IPS DF 6.9 (cell line): Measurements from ENCODE around the gene IFT88.

Source experiments
- DNase-seq: peaks from one replicate; pipeline ENCODE4 v3.0.0-alpha.2; 2013; ENCODE audit warnings: low read depth, low spot score
- H3K27ac ChIP-seq: one replicate; pipeline ENCODE4 v1.5.1; 2013; ENCODE audit warnings: low read length, control low read depth
- H3K27me3 ChIP-seq: 2 replicates; pipeline ENCODE4 v1.6.1; 2013; ENCODE audit warnings: mild to moderate bottlenecking, low read length; ENCODE audit not compliant: control insufficient read depth, insufficient read depth
- H3K36me3 ChIP-seq: 2 replicates; pipeline ENCODE4 v1.6.1; 2013; ENCODE audit warnings: low read length; ENCODE audit not compliant: control insufficient read depth, insufficient read depth
- H3K4me1 ChIP-seq: 2 replicates; pipeline ENCODE4 v1.6.1; 2013; ENCODE audit warnings: low read length; ENCODE audit not compliant: control insufficient read depth, insufficient read depth
- H3K4me3 ChIP-seq: 2 replicates; pipeline ENCODE4 v1.5.1; 2013; ENCODE audit warnings: mild to moderate bottlenecking, low read length
- H3K9me3 ChIP-seq: 2 replicates; pipeline ENCODE4 v1.6.1; 2013; ENCODE audit warnings: low read length, inconsistent platforms; ENCODE audit not compliant: control insufficient read depth, insufficient read depth
- WGBS: extraction: QIAGEN DNeasy Blood & Tissue Kit; methylation state at CpG from one replicate; pipeline ENCODE4 v1.1.7; 2013; ENCODE audit warnings: mixed read lengths, missing lambda C conversion rate; ENCODE audit not compliant: insufficient read length, insufficient coverage; 5-methylcytosine and 5-hydroxymethylcytosine counted together

The IFT88 gene

DNA sequence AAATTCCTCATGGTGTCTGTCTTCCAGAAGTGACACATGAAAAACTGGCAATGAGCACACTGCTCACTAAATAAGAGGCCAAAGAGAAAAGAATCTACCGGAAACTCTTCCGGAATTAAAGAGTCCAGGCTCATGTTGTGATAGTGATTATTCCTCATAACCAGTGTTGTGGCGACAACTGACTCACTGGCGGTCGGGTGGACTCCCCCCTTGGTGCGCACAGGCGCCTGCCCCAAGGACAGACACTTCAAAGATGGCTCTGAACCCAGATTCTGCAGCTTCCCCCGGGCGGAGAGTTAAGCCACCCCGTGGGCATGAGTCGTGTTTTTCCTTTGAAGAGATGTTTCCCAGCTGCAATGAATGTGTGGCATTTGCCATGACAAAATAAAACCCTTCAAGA lies 146.8 kb downstream of the IFT88 start:
- Histone ChIP-seq H3K27me3 (no peaks in the 10 kb centered on the region), H3K36me3 (no peaks in the 10 kb centered on the region; the same call in 1 of the 2 replicates), H3K27ac (no peak overlapping the region), H3K4me3 (no peak overlapping the region), H3K4me1 (0 out of 2 replicates have a peak, but pooled peaks cover 1% of the 10 kb centered on the region), H3K9me3 (no peaks in the 10 kb centered on the region)
- no peak for DNase-seq
- no CpG with 5 or more reads among the region's 11 CpGs for WGBS

DNA sequence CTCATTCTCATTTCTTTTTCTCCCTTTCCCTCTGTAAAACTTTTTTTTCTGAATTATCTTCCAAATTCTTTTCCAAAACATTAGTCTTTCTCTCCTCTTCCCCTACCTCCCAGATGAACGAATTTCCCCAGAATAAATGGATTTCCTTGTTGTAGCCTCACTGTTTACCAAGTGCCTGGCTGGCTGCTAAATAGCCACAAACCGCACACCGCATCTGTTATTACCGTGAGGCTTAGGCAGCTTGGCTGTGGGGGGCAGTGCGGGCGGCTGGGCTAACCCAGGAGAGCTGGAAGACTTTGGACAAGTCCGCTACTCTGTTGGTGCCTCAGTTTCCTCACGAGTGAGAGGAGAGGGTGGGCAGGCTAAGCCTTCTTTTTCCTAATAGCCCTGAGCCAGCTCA lies 147.2 kb downstream of the IFT88 start:
- Histone ChIP-seq H3K9me3 (no peaks in the 10 kb centered on the region), H3K27ac (no peak overlapping the region), H3K36me3 (no peaks in the 10 kb centered on the region; the same call in 1 of the 2 replicates), H3K27me3 (no peaks in the 10 kb centered on the region), H3K4me1 (0 out of 2 replicates have a peak, but pooled peaks cover 1% of the 10 kb centered on the region), H3K4me3 (no peak overlapping the region)
- DNase-seq = no peak
- no CpG with 5 or more reads among the region's 8 CpGs for WGBS

GRCh38 chr13:20714563-20715329 lies 147.8 kb downstream of the IFT88 start:
- H3K9me3 ChIP-seq = no peaks in the 10 kb centered on the region
- no peak overlapping the region for H3K4me3 ChIP-seq
- H3K4me1 ChIP-seq = 0 out of 2 replicates have a peak, but pooled peaks cover 1% of the 10 kb centered on the region
- no peaks in the 10 kb centered on the region for H3K27me3 ChIP-seq
- no peak overlapping the region for H3K27ac ChIP-seq
- H3K36me3 ChIP-seq = no peaks in the 10 kb centered on the region; the same call in 1 of the 2 replicates
- no CpG with 5 or more reads among the region's 9 CpGs for WGBS
- DNase-seq = no peak

DNA sequence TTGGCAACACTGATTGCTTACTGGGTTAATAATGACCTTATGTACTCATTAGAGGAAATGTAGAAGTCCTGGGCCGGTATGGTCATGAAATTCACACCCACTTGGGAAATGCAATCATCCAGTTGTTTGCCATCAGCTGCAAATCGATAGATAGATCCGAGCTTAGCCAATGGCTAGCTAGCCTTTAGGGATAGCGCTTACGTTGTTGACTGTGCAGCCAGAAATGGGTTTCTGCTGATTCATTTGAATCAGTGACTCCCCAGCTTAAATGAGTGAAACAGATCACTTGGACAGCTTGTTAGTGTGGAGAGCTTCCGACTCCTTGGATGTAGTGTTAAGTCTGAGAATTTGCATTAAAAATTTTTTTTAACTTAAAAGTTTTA lies 148.4 kb downstream of the IFT88 start:
- no peaks in the 10 kb centered on the region for H3K9me3 ChIP-seq
- H3K27me3 ChIP-seq = no peaks in the 10 kb centered on the region; the same call in 1 of the 2 replicates
- DNase-seq = no peak
- H3K4me3 ChIP-seq = no peak overlapping the region
- WGBS = no CpG with 5 or more reads among the region's 6 CpGs
- H3K27ac ChIP-seq = no peak overlapping the region
- 0 out of 2 replicates have a peak, but pooled peaks cover 1% of the 10 kb centered on the region for H3K4me1 ChIP-seq
- no peaks in the 10 kb centered on the region; the same call in 1 of the 2 replicates for H3K36me3 ChIP-seq

DNA sequence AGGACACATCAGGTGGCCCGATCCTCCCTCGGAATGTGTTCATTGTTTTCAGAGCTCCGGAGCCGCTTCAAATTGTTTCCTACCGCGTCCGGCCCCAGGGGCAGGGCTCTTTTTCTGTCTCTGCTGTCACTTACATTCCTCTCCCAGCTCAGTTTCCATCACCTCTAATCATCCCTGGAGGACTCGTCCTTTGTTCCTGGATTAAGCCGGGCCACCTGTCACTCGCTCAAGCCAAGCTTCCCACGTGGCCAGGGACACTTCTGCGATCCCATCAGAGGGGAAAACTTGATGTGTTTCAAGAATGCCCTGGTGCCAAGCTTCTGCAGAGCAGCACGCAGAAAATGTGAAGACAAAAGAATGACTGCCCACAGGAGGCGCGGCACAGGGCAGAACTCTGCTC lies 150.0 kb downstream of the IFT88 start:
- Histone ChIP-seq H3K27ac (no peak overlapping the region), H3K4me1 (no peaks in the 10 kb centered on the region), H3K9me3 (no peaks in the 10 kb centered on the region), H3K36me3 (no peaks in the 10 kb centered on the region; the same call in 1 of the 2 replicates), H3K4me3 (no peak overlapping the region), H3K27me3 (no peaks in the 10 kb centered on the region; the same call in 1 of the 2 replicates)
- no CpG with 5 or more reads among the region's 15 CpGs for WGBS
- DNase-seq = no peak

GRCh38 chr13:20717581-20718542 lies 150.9 kb downstream of the IFT88 start:
- no CpG with 5 or more reads among the region's 44 CpGs for WGBS
- H3K4me3 ChIP-seq = no peak overlapping the region
- H3K4me1 ChIP-seq = no peaks in the 10 kb centered on the region
- no peak overlapping the region for H3K27ac ChIP-seq
- H3K9me3 ChIP-seq = no peaks in the 10 kb centered on the region
- peaks cover 3% of the 10 kb centered on the region; the same call in 1 of the 2 replicates for H3K27me3 ChIP-seq
- H3K36me3 ChIP-seq = no peaks in the 10 kb centered on the region; the same call in 1 of the 2 replicates
- DNase-seq = no peak

DNA sequence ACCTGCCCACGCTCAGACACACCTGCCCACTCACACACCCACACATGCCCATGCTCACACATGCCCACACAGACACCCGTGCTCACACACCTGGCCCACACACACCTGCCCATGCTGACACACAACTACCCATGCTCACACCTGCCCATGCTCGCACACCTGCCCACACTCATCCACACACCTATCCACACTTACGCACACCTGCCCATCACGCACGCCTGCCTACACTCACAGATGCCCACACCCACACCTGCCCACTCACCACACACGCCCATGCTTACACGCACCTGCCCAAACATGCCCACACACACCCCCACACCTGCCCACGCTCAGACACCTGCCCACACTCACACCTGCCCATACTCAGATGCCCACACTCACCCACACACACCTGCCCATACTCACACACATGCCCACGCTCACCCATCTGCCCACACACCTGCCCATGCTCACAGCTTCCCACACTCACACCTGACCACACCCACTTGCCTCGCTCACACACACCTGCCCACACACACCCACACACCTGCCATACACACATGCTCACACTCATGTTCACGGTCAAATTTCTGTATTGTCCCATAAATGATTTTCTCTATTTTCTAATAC lies 152.1 kb downstream of the IFT88 start:
- no peaks in the 10 kb centered on the region for H3K4me1 ChIP-seq
- no peak for DNase-seq
- H3K9me3 ChIP-seq = no peaks in the 10 kb centered on the region
- no peaks in the 10 kb centered on the region; the same call in 1 of the 2 replicates for H3K36me3 ChIP-seq
- peaks cover 3% of the 10 kb centered on the region; the same call in 1 of the 2 replicates for H3K27me3 ChIP-seq
- H3K4me3 ChIP-seq = no peak overlapping the region
- no CpG with 5 or more reads among the region's 12 CpGs for WGBS
- no peak overlapping the region for H3K27ac ChIP-seq

DNA sequence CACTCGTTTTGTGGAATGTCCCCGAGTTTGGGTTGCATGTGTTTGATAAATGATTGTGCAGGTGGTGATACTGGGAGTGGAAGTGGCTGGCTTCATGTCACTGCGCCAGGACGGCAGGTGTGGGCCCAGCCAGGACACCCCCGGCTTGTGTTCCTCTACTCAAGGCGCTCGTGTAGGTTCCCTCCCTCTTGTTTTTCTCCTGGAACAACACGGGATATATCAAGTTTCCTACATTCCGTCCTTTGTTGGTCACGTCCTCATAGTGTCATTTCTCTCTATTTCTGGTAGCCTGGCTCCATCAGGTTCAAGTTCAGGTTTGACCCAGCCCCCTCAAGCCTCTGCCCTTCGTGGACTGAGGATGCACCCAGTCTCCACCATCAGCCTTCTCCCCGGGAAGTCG lies 152.8 kb downstream of the IFT88 start:
- Histone ChIP-seq H3K4me3 (no peak overlapping the region), H3K9me3 (no peaks in the 10 kb centered on the region), H3K36me3 (no peaks in the 10 kb centered on the region; the same call in 1 of the 2 replicates), H3K27ac (no peak overlapping the region), H3K27me3 (peaks cover 3% of the 10 kb centered on the region; the same call in 1 of the 2 replicates), H3K4me1 (no peaks in the 10 kb centered on the region)
- no peak for DNase-seq
- no CpG with 5 or more reads among the region's 13 CpGs for WGBS

DNA sequence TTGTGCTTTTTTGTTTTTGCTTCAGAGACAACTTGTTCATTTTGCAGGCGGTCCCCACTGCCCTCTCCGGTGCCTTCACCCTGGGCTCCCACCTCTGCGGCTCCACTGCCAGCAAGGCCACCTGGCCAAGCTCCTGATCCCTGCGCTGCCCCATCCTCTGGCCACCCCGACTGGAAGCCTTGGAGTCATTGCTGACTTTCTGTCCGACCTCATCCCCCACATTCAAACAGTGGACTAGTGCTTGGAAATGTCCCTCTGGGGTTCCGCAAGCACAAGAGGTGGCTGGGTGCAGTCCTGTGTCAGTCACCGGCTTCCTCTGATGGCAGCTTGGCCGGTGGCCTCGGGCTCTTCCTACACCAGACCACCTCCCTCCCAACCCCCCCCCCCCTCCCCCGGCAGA lies 153.5 kb downstream of the IFT88 start:
- no peaks in the 10 kb centered on the region for H3K4me1 ChIP-seq
- H3K9me3 ChIP-seq = no peaks in the 10 kb centered on the region
- H3K27me3 ChIP-seq = peaks cover 3% of the 10 kb centered on the region; the same call in 1 of the 2 replicates
- no peak for DNase-seq
- H3K27ac ChIP-seq = no peak overlapping the region
- H3K36me3 ChIP-seq = no peaks in the 10 kb centered on the region; the same call in 1 of the 2 replicates
- no peak overlapping the region for H3K4me3 ChIP-seq
- no CpG with 5 or more reads among the region's 11 CpGs for WGBS

- no peaks in the 10 kb centered on the region; the same call in 1 of the 2 replicates for H3K36me3 ChIP-seq
- WGBS = no CpG with 5 or more reads among the region's 16 CpGs
- no peak overlapping the region for H3K27ac ChIP-seq
- H3K4me1 ChIP-seq = no peaks in the 10 kb centered on the region
- no peak for DNase-seq
- H3K4me3 ChIP-seq = no peak overlapping the region
- H3K9me3 ChIP-seq = no peaks in the 10 kb centered on the region
- H3K27me3 ChIP-seq = peaks cover 3% of the 10 kb centered on the region; the same call in 1 of the 2 replicates
Measured at GRCh38 chr13:20721058-20721453, 154.1 kb downstream of the IFT88 start.
